HepG2 (cell line): Measurements from ENCODE around the gene C11orf86. TPM values are rescaled to one million over a fixed set of nuclear protein-coding genes. Genes with fewer than 3 reads are reported as not detected.

Experiments
- ARNT2 ChIP-seq: sonication (generic); formaldehyde crosslinking; IDR thresholded peaks from 2 replicates; pipeline ENCODE4 v1.8.0; 2022; ENCODE audit warnings: mild to moderate bottlenecking, low read depth, missing genetic modification reagents, moderate library complexity
- BCL3 ChIP-seq: sonication (generic); formaldehyde crosslinking; IDR thresholded peaks from 2 replicates; pipeline ENCODE4 v1.5.1; 2020; ENCODE audit warnings: mild to moderate bottlenecking, missing genetic modification reagents, moderate library complexity
- ETV6 ChIP-seq: sonication (generic); formaldehyde crosslinking; conservative IDR thresholded peaks from 2 replicates; pipeline ENCODE4 v1.4.0; 2020; ENCODE audit warnings: missing genetic modification reagents
- HMG20A ChIP-seq: IDR thresholded peaks from 2 replicates; pipeline ENCODE4 v1.6.1; 2016; ENCODE audit warnings: borderline replicate concordance
- IRF2 ChIP-seq: IDR thresholded peaks from 2 replicates; pipeline ENCODE4 v1.6.1; 2018; ENCODE audit warnings: missing genetic modification reagents, missing compliant biosample characterization
- YEATS2 ChIP-seq: sonication (generic); formaldehyde crosslinking; IDR thresholded peaks from 2 replicates; pipeline ENCODE4 v1.4.0; 2020; ENCODE audit warnings: missing genetic modification reagents, borderline replicate concordance
- YEATS4 ChIP-seq: sonication (generic); formaldehyde crosslinking; IDR thresholded peaks from 2 replicates; pipeline ENCODE4 v1.4.0; 2020; ENCODE audit warnings: missing genetic modification reagents, borderline replicate concordance
- ZBTB10 ChIP-seq: sonication (generic); formaldehyde crosslinking; IDR thresholded peaks from 2 replicates; pipeline ENCODE4 v1.4.0; 2020; ENCODE audit warnings: missing genetic modification reagents, borderline replicate concordance
- ZBTB39 ChIP-seq: sonication (generic); formaldehyde crosslinking; IDR thresholded peaks from 2 replicates; pipeline ENCODE4 v1.5.0; 2020; ENCODE audit warnings: missing genetic modification reagents
- ZBTB7B ChIP-seq: sonication (generic); formaldehyde crosslinking; IDR thresholded peaks from 2 replicates; pipeline ENCODE4 v1.4.0; 2020; ENCODE audit warnings: missing genetic modification reagents
- ZNF205 ChIP-seq: IDR thresholded peaks from 2 replicates; pipeline ENCODE4 v1.6.1; 2018; ENCODE audit warnings: missing biosample characterization, missing genetic modification reagents
- ZNF33A ChIP-seq: sonication (generic); formaldehyde crosslinking; IDR thresholded peaks from 2 replicates; pipeline ENCODE4 v1.5.1; 2020; ENCODE audit warnings: missing genetic modification reagents, mild to moderate bottlenecking, moderate library complexity, borderline replicate concordance
- ZNF367 ChIP-seq: sonication (generic); formaldehyde crosslinking; IDR thresholded peaks from 2 replicates; pipeline ENCODE4 v1.4.0; 2020; ENCODE audit warnings: missing genetic modification reagents, borderline replicate concordance
- ZNF607 ChIP-seq: sonication (generic); formaldehyde crosslinking; IDR thresholded peaks from 2 replicates; pipeline ENCODE4 v1.5.1; 2020; ENCODE audit warnings: missing genetic modification reagents, mild to moderate bottlenecking, borderline replicate concordance
- ZNF777 ChIP-seq: sonication (generic); formaldehyde crosslinking; IDR thresholded peaks from 2 replicates; pipeline ENCODE4 v1.4.0; 2020; ENCODE audit warnings: missing genetic modification reagents
- polyA plus RNA-seq, 8 experiments: library from polyadenylated mRNA; depleted of rRNA in 3 of 8; stranded (reverse) in 7 of 8; unstranded in 1 of 8; fragments of >200 nt; fragmentation: Illumina TruSeq in 4 of 8; extraction: Trizol in 4 of 8; gene quantifications; 2 replicates each; pipeline versions ENCODE4 v1.2.1 to v1.2.3, GENCODE V29; 2011 to 2016; ENCODE audit warnings: low read depth in 4 of 8, missing spikeins in 1 of 8, mixed read lengths in 1 of 8; ENCODE audit not compliant: insufficient read depth in 1 of 8
- total RNA-seq, 5 experiments: library from RNA; depleted of rRNA; stranded (reverse); fragments of >200 nt; fragmentation: Illumina TruSeq; extraction: Trizol; gene quantifications; 2 replicates each; pipeline ENCODE4 v1.2.3, GENCODE V29; 2016; ENCODE audit warnings: low read depth in 1 of 5
- TF ChIP-seq, protein P1 (sequence below): sonication (generic); formaldehyde crosslinking; IDR thresholded peaks from 2 replicates; pipeline ENCODE4 v1.5.0; 2020; ENCODE audit warnings: missing genetic modification reagents, mild to moderate bottlenecking, borderline replicate concordance
- TF ChIP-seq, protein P2 (sequence below): sonication (generic); formaldehyde crosslinking; IDR thresholded peaks from 2 replicates; pipeline ENCODE4 v1.8.0; 2023; ENCODE audit warnings: mild to moderate bottlenecking, missing genetic modification reagents

The C11orf86 gene
- total and polyA plus RNA-seq, 2 of the 13 experiments (the other 11 are each of a cell fraction or from before 2014, with no cell fraction given), result 0.11 to 0.18 TPM

DNA sequence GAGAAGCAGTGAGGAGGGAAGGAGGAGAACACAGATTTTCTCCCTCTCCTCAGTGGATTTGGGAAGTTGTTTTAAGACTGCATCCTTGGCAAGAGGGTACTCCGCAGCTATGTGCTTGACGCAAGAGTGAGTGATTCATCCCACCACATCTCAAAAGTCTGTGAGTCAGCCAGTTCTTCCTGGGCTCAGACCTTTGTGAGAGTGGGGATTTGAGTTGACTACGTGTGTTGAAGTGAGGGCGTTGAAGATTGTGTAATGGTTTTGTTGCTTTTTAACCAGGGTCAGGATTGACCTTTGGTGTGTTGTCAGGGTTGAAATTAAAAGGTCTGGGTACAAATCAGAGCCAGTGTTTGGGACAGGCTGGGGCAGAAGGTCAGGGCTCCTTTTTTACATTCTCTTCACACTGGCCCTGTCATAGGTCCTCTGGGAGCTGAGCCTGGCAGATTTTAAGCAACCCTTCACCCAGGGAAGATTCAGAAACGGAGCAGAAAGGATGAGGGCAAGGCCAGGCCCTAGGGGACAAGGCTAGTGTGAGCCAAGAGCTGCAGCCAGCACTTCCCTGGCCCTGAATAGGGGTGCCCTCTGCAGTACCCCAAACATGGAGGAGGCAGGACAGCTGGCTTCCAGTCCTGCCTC lies 4.2 kb upstream of the C11orf86 start (continued):
- TF ChIP-seq ZBTB39 (no peak), ZNF33A (peak; percentile 87; the same call in 1 of the 2 replicates), ZNF777 (CRISPR knock-in tag) (no peak), YEATS4 (CRISPR knock-in tag) (no peak; the same call in 1 of the 2 replicates), IRF2 (CRISPR knock-in tag) (peak; percentile 72; the same call in 1 of the 2 replicates), ARNT2 (CRISPR knock-in tag) (no peak), YEATS2 (CRISPR knock-in tag) (peak; percentile 41; the same call in 1 of the 2 replicates), ZBTB7B (CRISPR knock-in tag) (peak; percentile 47; the same call in 1 of the 2 replicates), HMG20A (CRISPR knock-in tag) (peak; percentile 99), ZNF205 (peak; percentile 72; the same call in 1 of the 2 replicates), ZNF367 (CRISPR knock-in tag) (no peak), ZBTB10 (CRISPR knock-in tag) (no peak; the same call in 1 of the 2 replicates), BCL3 (CRISPR knock-in tag) (no peak; the same call in 1 of the 2 replicates), ZNF607 (CRISPR knock-in tag) (no peak; the same call in 1 of the 2 replicates), ETV6 (CRISPR knock-in tag) (no peak)
- TF ChIP-seq, protein P1, sequence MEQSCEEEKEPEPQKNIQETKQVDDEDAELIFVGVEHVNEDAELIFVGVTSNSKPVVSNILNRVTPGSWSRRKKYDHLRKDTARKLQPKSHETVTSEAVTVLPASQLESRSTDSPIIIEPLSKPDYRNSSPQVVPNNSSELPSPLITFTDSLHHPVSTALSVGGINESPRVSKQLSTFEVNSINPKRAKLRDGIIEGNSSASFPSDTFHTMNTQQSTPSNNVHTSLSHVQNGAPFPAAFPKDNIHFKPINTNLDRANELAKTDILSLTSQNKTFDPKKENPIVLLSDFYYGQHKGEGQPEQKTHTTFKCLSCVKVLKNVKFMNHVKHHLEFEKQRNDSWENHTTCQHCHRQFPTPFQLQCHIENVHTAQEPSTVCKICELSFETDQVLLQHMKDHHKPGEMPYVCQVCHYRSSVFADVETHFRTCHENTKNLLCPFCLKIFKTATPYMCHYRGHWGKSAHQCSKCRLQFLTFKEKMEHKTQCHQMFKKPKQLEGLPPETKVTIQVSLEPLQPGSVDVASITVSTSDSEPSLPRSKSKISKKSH (CRISPR knock-in tag), result no peak
- TF ChIP-seq, protein P2, sequence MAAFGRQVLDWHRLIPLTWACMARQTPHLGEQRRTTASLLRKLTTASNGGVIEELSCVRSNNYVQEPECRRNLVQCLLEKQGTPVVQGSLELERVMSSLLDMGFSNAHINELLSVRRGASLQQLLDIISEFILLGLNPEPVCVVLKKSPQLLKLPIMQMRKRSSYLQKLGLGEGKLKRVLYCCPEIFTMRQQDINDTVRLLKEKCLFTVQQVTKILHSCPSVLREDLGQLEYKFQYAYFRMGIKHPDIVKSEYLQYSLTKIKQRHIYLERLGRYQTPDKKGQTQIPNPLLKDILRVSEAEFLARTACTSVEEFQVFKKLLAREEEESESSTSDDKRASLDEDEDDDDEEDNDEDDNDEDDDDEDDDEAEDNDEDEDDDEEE (CRISPR knock-in tag), result peak; percentile 93
